ENCODE measurements around the gene SAP30.

Gene SAP30

GRCh38 chr4:173413036-173413435 lies 42.3 kb downstream of the SAP30 start:
- TF ChIP-seq CTCF (conservative IDR thresholded peaks at IDR 0.05; ENCODE audit: low read depth, low read length) = no peak
- no peak overlapping the region for H3K4me3 ChIP-seq (ENCODE audit: low read depth, low read length)
- peak; percentile 94 for DNase-seq (ENCODE audit: low read depth)

GRCh38 chr4:173414456-173414855 lies 43.7 kb downstream of the SAP30 start:
- H3K4me3 ChIP-seq (ENCODE audit: low read depth, low read length) = no peak overlapping the region
- TF ChIP-seq CTCF (conservative IDR thresholded peaks at IDR 0.05; ENCODE audit: low read depth, low read length) = no peak
- no peak for DNase-seq (ENCODE audit: low read depth)

GRCh38 chr4:173415092-173415491 lies 44.3 kb downstream of the SAP30 start:
- DNase-seq (ENCODE audit: low read depth) = peak; percentile 27
- TF ChIP-seq CTCF (conservative IDR thresholded peaks at IDR 0.05; ENCODE audit: low read depth, low read length) = no peak
- H3K4me3 ChIP-seq (ENCODE audit: low read depth, low read length) = no peak overlapping the region

GRCh38 chr4:173415885-173416653 lies 45.3 kb downstream of the SAP30 start:
- DNase-seq (ENCODE audit: low read depth) = no peak
- no peak for TF ChIP-seq CTCF (conservative IDR thresholded peaks at IDR 0.05; ENCODE audit: low read depth, low read length)

GRCh38 chr4:173417833-173418232 lies 47.1 kb downstream of the SAP30 start:
- no peak for DNase-seq (ENCODE audit: low read depth)
- no peak for TF ChIP-seq CTCF (conservative IDR thresholded peaks at IDR 0.05; ENCODE audit: low read depth, low read length)
- no peak overlapping the region for H3K4me3 ChIP-seq (ENCODE audit: low read depth, low read length)

More at GRCh38 chr4:173415885-173416653, 45.3 kb downstream of the SAP30 start:
- H3K4me3 ChIP-seq (ENCODE audit: low read depth, low read length) = no peak overlapping the region

GRCh38 chr4:173418639-173419038 lies 47.9 kb downstream of the SAP30 start:
- DNase-seq (ENCODE audit: low read depth) = no peak
- H3K4me3 ChIP-seq (ENCODE audit: low read depth, low read length) = no peak overlapping the region
- no peak for TF ChIP-seq CTCF (conservative IDR thresholded peaks at IDR 0.05; ENCODE audit: low read depth, low read length)

GRCh38 chr4:173420324-173420752 lies 49.6 kb downstream of the SAP30 start:
- peak; percentile 46 for TF ChIP-seq CTCF (conservative IDR thresholded peaks at IDR 0.05; ENCODE audit: low read depth, low read length)
- no peak overlapping the region for H3K4me3 ChIP-seq (ENCODE audit: low read depth, low read length)
- DNase-seq (ENCODE audit: low read depth) = peak; percentile 43
